GM19193 (cell line): ENCODE measurements around the gene SLC6A12.

Source experiments
- POLR2A ChIP-seq: IDR thresholded peaks from 4 replicates; pipeline ENCODE4 v1.6.1; 2011; ENCODE audit not compliant: insufficient read depth, insufficient read length; ENCODE audit errors: extremely low read depth

The SLC6A12 gene

DNA sequence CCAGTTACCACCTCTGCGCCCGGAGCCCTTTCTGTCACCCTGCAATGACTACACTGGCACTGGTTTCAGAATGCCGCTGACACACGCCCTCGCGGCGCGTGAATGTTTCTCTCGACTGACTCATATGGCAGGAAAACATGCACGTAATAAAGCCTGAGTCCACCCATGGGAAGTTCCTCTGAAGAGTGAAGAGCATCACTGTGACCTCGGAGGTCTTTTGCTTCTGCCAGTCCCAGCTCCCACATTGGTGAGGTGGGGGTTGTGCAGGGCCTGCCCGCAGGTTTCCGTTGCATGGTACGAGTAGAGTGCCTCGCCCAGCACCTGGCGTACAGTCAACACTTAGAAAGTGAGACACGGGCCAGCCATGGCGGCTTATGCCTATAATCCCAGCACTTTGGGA, 11.1 kb upstream of the SLC6A12 start:
- no peak for TF ChIP-seq POLR2A

- TF ChIP-seq POLR2A = no peak
These were observed 10.4 kb upstream of the SLC6A12 start for GRCh38 chr12:224330-224729.

DNA sequence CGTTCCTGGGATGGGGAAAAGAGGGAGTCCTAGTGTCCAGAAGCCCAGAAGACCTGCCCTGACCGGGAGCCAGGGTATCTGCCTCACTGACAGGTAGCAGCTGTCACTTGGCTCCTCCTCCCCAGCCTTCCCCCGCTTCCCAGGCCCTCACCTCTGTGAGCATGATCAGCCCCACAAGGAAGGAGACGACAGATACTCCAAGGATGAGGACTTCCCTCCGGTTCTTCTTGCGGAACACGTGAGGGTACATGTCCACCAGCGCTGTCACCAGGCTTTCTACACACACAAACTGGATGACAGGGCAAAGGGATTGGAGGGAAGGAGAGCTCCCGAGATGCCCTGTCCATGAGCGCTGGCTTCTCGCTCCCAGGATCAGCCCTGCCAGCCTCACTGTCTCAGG, 9.9 kb upstream of the SLC6A12 start:
- TF ChIP-seq POLR2A = no peak

DNA sequence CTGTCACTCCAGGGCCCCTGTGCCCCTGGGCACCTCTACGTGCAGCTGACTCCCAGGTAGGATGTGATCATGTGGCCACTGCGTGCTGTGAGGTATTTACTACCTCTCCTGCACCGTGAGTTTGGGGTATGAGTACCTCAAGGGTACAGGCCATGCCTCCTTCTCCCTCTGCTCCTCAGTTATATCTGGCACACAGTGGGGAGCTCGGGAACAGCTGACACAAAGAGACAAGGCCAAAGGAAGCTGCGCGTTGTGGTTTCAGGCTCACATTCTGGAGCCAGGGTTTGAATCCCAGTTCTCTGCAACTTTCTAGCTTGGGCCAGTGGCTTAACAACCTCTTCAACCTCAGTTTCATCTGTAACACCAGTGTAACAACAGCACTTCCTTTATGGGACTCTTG, 7.8 kb upstream of the SLC6A12 start:
- TF ChIP-seq POLR2A = no peak

- TF ChIP-seq POLR2A = no peak
These were observed 7.1 kb upstream of the SLC6A12 start for GRCh38 chr12:220946-221550.

- TF ChIP-seq POLR2A = no peak
These were observed 6.5 kb upstream of the SLC6A12 start for GRCh38 chr12:220491-220890.

- TF ChIP-seq POLR2A = no peak
These were observed 6.0 kb upstream of the SLC6A12 start for GRCh38 chr12:219891-220352.

DNA sequence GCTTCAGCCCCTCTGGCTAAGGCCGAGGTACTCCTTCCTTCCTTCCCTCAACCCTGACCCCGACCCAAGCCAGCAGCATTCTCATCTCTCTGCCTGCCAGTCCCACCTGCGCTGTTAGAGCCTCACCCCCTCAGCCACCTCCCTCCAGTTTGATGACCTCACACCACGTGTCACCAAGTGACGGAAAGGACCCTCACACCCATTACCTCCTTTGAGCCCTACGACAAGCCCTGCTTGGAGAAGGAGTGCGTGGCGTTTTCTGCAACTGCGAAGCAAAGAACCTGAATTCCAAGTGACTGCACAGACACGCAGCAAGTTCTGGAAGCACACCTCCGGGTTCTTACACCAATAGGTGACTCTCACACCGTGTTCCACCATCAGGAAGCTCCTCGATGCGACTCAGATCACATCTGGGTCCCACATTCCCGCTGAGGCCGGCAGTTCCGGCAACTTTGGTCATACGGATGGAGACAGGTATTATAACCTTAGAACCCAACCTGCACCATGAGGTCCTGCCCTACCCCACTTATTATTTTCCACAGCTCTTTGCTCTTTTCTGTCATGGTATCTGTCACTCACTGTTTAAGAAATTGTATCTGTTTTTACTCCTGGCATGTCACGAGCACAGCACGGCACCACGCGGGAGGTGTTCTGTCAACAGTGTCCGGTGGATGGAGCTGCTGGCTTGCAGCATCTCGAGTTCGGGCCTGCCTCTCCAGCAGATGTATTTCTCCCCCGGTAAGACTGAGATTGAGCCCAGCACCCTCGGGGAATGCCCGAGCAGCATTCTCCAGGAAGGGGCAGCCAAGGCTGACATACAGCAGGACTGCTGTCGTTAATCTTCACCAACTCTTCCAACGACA, 5.0 kb upstream of the SLC6A12 start:
- no peak for TF ChIP-seq POLR2A

GRCh38 chr12:218221-218620, 4.3 kb upstream of the SLC6A12 start:
- TF ChIP-seq POLR2A = no peak

- TF ChIP-seq POLR2A = no peak
These were observed 1.2 kb upstream of the SLC6A12 start for GRCh38 chr12:215116-215515.

DNA sequence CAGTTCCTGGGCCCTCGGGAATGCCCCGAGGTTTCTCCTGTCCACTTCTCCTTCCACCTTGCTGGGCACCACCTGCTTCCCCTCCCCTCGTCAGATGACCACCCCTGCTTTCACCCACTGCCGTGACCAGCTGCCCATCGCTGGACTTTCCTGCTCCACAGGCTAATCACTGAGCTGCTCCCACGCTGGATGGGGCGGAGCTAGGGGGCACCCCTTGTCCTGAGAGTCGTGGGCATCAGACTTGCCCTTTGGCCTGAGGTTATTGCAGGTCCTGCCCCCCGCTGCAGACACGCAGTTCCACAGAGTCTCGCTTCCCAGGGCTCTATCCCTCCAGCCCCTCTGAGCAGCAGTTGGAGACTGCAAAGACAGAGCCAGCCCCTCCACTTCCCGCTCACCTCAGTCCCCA, 427 bp downstream of the SLC6A12 start:
- no peak for TF ChIP-seq POLR2A

DNA sequence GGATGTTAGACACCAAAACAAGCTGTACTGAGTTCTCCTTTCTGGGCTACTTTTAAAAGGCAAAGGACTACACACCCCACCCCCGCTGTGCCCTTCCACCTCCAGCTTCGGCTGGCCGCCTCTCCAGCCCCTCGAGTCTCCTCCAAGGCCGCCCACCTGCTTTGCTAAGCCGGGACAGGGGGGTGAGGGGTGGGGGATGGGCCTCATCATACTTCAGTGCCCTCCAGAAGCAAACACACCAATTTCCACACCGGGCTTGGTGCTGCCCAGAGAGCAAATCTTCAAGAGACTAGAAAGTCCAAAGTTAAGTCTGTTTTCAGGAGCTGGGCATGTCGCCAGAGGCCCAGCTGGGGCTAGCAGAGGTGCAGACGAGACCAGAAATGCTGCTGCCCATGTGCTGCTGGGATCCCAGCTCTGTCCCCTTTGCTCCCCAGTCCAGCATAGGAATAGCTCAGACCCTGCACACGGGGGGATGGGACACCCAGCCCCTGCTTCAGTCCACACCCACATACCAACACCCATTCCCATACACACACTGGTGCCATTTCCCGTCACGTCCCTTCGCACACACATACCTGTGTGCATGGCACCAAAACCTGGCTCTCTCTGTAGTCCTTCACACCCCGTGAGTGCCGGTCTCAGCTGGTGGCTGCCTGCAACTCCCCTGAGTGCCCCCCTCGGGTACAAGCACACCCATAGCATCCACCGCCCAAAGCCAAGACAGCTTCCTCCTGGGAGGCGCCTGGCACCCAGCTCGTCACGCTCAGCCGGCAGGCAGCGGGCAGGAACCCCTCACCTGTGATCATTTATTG, 1.0 kb downstream of the SLC6A12 start:
- TF ChIP-seq POLR2A = no peak

GRCh38 chr12:212415-212714, 1.6 kb downstream of the SLC6A12 start:
- TF ChIP-seq POLR2A = no peak

- TF ChIP-seq POLR2A = no peak
These were observed 2.1 kb downstream of the SLC6A12 start for GRCh38 chr12:211639-212414.

DNA sequence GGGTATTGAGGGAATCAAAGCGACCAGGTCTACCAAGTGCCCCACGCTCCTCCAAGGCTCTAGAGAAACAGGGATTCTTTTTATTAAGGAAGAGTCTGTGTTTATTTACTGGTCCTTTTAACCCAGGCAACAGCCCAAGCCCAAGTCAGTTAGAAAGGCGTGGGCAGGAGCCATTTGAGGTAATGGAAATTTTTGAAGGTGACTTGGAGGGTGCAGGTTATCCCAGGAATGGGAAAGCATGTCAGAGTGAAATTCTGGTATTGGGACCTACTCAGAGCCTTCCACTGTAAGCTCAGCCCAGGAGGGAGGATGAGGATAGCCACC, 2.9 kb downstream of the SLC6A12 start:
- no peak for TF ChIP-seq POLR2A
